ENCODE data around the gene HYLS1. TPM values are rescaled to one million over a fixed set of nuclear protein-coding genes. Genes with fewer than 3 reads are reported as not detected.
A peak's percentile ranks its signal among the peaks of the same experiment; 100 is the strongest.
"Not testable (repeated sequence)": the region's sequence is repeated elsewhere in the genome, so short reads cannot be mapped to it uniquely, and the experiment has no call there.

Gene HYLS1
- total RNA-seq, 1 experiment from 2014 or later, result 2.1 TPM

DNA sequence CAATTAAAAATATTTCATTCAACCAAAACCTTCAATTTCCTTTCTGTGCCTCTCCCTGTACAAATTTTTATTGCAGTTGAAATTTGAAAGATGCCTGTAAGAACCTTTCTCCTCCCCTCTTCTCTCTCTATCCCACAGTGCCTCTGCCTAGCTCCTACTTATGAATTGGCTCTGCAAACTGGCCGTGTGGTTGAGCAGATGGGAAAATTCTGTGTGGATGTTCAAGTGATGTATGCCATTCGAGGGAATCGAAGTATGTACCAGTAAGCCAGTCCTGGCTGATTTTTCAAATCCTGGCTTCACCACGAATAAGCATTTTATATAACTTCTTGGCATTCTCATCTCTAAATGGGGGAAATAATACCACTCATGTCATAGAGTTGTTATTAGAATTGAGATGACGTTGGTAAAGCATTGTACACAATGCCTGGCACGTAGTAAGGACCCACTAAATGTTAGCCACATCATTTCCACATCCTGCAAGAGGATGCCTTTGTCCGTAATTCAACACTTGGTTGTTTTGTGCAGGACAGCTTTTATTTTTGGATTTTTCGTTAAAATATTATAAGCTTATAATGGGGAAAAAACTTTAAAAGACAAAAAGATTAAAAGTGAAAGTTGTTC lies 22.9 kb downstream of the HYLS1 start:
- Mint-ChIP-seq H3K9me3 (ENCODE audit: low read depth, unreplicated experiment) (no peaks in the 10 kb centered on the region), H3K4me1 (ENCODE audit: low read depth, unreplicated experiment) (no peaks in the 10 kb centered on the region), H3K27me3 (ENCODE audit: unreplicated experiment) (peaks cover 53% of the 10 kb centered on the region), H3K27ac (ENCODE audit: unreplicated experiment) (no peak overlapping the region), H3K4me3 (ENCODE audit: low read depth, unreplicated experiment) (no peak overlapping the region), H3K36me3 (ENCODE audit: insufficient read depth, unreplicated experiment) (no peaks in the 10 kb centered on the region)
- CTCF ChIA-PET, result no interaction called here
- intact Hi-C loops (cut with micrococcal nuclease; ENCODE audit: unreplicated experiment), result no loop called here
- BruUV-seq (replicated peaks), result no TSS peak
- no peak for TF ChIP-seq CTCF (IDR thresholded peaks at IDR 0.05; ENCODE audit: unreplicated experiment)
- no peak for DNase-seq

DNA sequence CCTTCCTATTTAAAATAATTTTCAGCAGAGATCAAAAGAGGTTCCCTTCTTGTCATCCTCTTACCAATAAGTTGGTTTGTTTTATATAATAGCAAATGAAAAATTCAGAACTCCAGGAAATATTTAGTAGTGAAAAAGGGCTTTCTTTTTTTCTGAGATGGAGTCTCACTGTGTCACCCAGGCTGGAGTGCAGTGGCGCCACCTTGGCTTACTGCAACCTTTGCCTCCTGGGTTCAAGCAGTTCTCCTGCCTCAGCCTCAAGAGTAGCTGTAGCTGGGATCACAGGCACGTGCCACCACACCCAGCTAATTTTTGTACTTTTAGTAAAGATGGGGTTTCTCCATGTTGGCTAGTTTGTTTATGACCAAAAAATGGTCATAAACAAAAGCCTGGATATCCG lies 27.1 kb downstream of the HYLS1 start:
- H3K4me1 Mint-ChIP-seq (ENCODE audit: low read depth, unreplicated experiment); BruUV-seq (replicated peaks); H3K4me3 Mint-ChIP-seq (ENCODE audit: low read depth, unreplicated experiment); intact Hi-C loops (cut with micrococcal nuclease; ENCODE audit: unreplicated experiment); H3K36me3 Mint-ChIP-seq (ENCODE audit: insufficient read depth, unreplicated experiment); DNase-seq; H3K27ac Mint-ChIP-seq (ENCODE audit: unreplicated experiment); CTCF ChIA-PET; H3K9me3 Mint-ChIP-seq (ENCODE audit: low read depth, unreplicated experiment): not testable (repeated sequence)
- H3K27me3 Mint-ChIP-seq (ENCODE audit: unreplicated experiment), result peaks cover 71% of the 10 kb centered on the region

DNA sequence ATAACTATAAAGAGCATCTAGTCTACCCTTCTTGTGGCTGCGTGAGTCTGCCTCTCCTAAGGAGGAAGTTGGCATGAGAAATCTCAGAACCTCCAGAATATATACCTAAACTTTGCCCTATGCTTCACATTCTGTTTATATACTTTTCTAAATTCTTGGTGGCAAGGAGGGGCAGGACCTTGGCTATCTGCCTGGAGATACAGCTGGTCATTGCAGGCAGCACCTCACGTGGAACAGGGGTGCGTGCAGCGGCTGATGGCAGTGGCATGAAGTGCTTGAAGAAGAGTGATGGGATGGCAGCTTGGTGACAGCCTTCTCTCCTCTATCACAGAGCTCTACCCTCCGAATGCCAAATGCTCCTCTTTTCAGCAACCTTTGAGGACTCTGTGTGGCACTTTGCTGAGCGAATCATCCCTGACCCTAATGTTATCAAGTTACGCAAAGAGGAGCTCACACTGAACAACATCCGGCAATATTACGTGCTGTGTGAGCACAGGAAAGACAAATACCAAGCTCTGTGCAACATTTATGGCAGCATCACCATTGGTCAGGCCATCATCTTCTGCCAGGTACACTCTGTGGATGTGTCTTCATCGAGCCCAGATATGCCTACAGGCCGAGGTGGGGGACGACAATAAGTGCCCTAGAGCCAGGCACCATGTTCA lies 29.3 kb downstream of the HYLS1 start:
- CTCF ChIA-PET, result no interaction called here
- no peaks in the 10 kb centered on the region for H3K9me3 Mint-ChIP-seq (ENCODE audit: low read depth, unreplicated experiment)
- no TSS peak for BruUV-seq (replicated peaks)
- peak; percentile 23 for DNase-seq
- H3K27me3 Mint-ChIP-seq (ENCODE audit: unreplicated experiment), result peaks cover 54% of the 10 kb centered on the region
- H3K36me3 Mint-ChIP-seq (ENCODE audit: insufficient read depth, unreplicated experiment), result no peaks in the 10 kb centered on the region
- TF ChIP-seq CTCF (IDR thresholded peaks at IDR 0.05; ENCODE audit: unreplicated experiment), result no peak
- H3K4me1 Mint-ChIP-seq (ENCODE audit: low read depth, unreplicated experiment), result peaks cover 9% of the 10 kb centered on the region
- H3K27ac Mint-ChIP-seq (ENCODE audit: unreplicated experiment), result no peak overlapping the region
- no peak overlapping the region for H3K4me3 Mint-ChIP-seq (ENCODE audit: low read depth, unreplicated experiment)
- intact Hi-C loops (cut with micrococcal nuclease; ENCODE audit: unreplicated experiment), result no loop called here

DNA sequence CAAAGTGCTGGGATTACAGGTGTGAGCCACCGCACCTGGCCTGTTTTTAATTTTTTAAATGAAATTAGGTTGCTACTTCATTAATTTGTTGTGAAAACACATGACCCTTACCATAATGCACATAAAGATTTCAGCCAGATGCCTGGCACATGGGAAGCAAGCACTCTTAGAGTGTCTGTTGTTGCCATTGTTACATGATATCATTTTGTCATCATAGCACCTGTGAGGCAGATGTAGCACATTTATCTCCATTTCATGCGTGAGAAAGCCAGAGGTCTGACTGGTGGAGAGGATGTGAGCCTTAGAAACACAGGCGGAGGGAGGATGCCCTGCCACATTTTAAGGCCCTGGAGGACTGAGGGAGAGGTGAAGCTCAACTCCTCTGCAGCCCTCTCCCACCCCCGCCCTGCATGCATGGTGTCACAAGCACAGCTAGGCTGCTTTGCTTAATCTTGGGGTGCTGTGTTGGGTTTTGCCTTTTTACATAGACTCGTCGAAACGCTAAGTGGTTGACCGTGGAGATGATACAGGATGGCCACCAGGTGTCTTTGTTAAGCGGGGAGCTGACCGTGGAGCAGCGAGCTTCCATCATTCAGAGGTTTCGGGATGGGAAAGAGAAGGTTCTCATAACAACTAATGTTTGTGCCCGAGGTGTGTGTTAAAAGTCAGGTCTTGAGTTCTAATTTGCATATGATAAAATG lies 30.8 kb downstream of the HYLS1 start:
- intact Hi-C loops (cut with micrococcal nuclease; ENCODE audit: unreplicated experiment), result no loop called here
- Mint-ChIP-seq H3K9me3 (ENCODE audit: low read depth, unreplicated experiment) (no peaks in the 10 kb centered on the region), H3K36me3 (ENCODE audit: insufficient read depth, unreplicated experiment) (no peaks in the 10 kb centered on the region), H3K27me3 (ENCODE audit: unreplicated experiment) (peaks cover 50% of the 10 kb centered on the region), H3K27ac (ENCODE audit: unreplicated experiment) (no peak overlapping the region), H3K4me1 (ENCODE audit: low read depth, unreplicated experiment) (peaks cover 9% of the 10 kb centered on the region), H3K4me3 (ENCODE audit: low read depth, unreplicated experiment) (no peak overlapping the region)
- no peak for DNase-seq
- TF ChIP-seq CTCF (IDR thresholded peaks at IDR 0.05; ENCODE audit: unreplicated experiment), result no peak
- BruUV-seq (replicated peaks), result no TSS peak
- CTCF ChIA-PET, result no interaction called here

DNA sequence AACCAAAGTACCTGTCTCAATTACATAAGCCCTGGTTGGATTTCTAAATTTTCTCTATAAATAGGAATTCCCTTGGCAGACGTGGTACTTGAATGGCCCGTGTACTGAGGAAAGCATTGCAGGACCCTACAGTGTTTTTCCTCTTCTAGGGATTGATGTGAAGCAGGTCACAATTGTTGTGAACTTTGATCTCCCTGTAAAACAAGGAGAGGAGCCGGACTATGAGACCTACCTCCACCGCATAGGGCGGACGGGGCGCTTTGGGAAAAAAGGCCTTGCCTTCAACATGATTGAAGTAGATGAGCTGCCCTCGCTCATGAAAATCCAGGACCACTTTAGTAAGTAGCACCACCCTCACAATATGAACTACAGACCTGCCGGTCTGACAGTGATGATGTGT lies 33.6 kb downstream of the HYLS1 start:
- no peaks in the 10 kb centered on the region for H3K36me3 Mint-ChIP-seq (ENCODE audit: insufficient read depth, unreplicated experiment)
- peaks cover 53% of the 10 kb centered on the region for H3K27me3 Mint-ChIP-seq (ENCODE audit: unreplicated experiment)
- TF ChIP-seq CTCF (IDR thresholded peaks at IDR 0.05; ENCODE audit: unreplicated experiment), result no peak
- no peak overlapping the region for H3K4me3 Mint-ChIP-seq (ENCODE audit: low read depth, unreplicated experiment)
- DNase-seq, result no peak
- no peak overlapping the region for H3K27ac Mint-ChIP-seq (ENCODE audit: unreplicated experiment)
- CTCF ChIA-PET, result no interaction called here
- no TSS peak for BruUV-seq (replicated peaks)
- no peaks in the 10 kb centered on the region for H3K9me3 Mint-ChIP-seq (ENCODE audit: low read depth, unreplicated experiment)
- intact Hi-C loops (cut with micrococcal nuclease; ENCODE audit: unreplicated experiment), result no loop called here
- peaks cover 9% of the 10 kb centered on the region for H3K4me1 Mint-ChIP-seq (ENCODE audit: low read depth, unreplicated experiment)

All from Calu3 (cell line).